Activated naive CD4-positive, alpha-beta T cell treated with Interleukin-2 at 50 U/mL for 16 hours (primary cell): Measurements from ENCODE around the gene SLCO3A1.

Experiments used
- DNase-seq: peaks from one replicate; pipeline ENCODE4 v3.0.0-alpha.2; 2020

Gene SLCO3A1

GRCh38 chr15:92111291-92111690, 257.8 kb downstream of the SLCO3A1 start:
- DNase-seq: no peak

DNA sequence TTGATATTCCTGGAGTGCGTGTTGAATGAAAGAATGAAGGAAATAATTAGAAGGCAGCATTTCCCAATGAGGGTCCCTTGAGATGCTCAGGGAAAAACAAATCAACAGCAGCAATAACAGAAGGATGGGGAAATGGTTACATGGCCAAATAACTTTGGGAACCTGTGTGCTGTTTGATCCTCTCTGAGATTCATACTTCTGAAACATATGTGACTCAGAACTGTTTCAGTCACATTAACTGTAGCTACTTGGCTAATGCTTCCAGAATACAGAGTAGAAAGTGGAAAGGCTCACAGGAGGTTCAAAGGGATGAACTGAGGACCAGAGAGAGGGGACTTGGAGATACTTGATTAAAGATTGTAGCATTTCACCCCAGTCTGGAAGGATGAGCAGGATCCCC, 258.2 kb downstream of the SLCO3A1 start:
- no peak for DNase-seq

- DNase-seq: no peak
Measured at GRCh38 chr15:92112180-92112579, 258.7 kb downstream of the SLCO3A1 start.

GRCh38 chr15:92112711-92113110, 259.2 kb downstream of the SLCO3A1 start:
- DNase-seq: no peak

- DNase-seq: no peak
Measured at GRCh38 chr15:92113832-92114231, 260.3 kb downstream of the SLCO3A1 start.

GRCh38 chr15:92115834-92116233, 262.3 kb downstream of the SLCO3A1 start:
- no peak for DNase-seq

DNA sequence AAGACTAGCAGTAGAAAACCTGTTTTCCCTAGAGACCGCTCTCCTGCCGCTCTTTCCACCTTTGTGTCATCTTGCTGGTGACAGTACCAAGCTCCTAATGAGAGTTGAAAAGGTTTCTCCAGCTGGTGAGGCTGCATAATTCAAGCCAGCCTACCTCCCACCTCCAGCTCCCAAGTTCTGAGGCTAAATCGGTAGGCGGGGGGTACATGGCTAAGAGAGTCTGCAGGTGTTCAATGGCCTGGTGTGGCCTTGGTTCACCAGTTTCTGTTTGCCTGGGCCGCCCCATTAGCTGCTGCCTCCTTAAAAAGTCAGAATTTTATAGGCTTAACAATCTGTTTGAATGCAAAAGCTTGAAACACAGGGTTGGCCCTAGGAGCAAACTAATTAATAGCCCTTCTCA, 262.8 kb downstream of the SLCO3A1 start:
- DNase-seq: no peak

GRCh38 chr15:92117261-92117731, 263.8 kb downstream of the SLCO3A1 start:
- no peak for DNase-seq

DNA sequence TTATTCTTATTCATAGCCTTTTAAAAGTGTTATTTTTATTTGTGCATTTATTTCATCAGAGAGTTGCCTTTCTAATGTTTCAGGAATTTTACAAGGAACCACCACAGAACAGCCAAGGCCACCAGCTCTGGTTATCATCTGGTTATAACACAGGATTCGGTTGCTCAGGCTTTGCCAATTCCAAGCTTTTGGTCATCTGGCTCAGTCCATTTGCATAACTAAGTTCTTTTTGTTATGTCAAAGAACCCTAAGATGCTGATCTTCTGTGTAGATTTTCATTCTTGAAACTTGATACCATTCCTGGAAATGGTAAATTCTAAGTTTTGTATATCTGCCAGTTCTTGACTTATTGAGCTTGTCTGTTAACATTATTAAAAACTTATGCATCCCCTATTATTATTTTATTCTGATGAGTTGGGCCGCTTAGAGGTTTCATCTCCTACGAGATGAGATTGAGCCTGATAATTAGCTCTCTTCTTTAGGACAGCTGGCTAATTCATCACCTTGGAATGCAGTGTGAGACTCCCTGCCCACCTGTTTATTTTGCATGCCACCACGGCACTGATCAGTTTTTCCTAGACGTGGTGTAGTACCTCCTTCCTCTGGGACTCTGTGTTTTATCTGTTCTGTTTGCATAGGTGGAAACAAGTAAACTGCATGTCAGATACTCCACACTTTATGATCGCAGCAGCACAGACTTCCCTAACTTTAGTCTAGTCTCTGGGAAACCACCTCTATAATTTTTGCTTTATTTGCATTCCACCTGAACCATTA, 264.8 kb downstream of the SLCO3A1 start:
- DNase-seq: no peak

- DNase-seq: no peak
Measured at GRCh38 chr15:92118936-92119325, 265.4 kb downstream of the SLCO3A1 start.

- no peak for DNase-seq
Measured at GRCh38 chr15:92120094-92120795, 266.7 kb downstream of the SLCO3A1 start.

- no peak for DNase-seq
Measured at GRCh38 chr15:92121047-92121446, 267.5 kb downstream of the SLCO3A1 start.

- DNase-seq: no peak
Measured at GRCh38 chr15:92122259-92122658, 268.8 kb downstream of the SLCO3A1 start.

GRCh38 chr15:92123962-92124656, 270.6 kb downstream of the SLCO3A1 start:
- no peak for DNase-seq

DNA sequence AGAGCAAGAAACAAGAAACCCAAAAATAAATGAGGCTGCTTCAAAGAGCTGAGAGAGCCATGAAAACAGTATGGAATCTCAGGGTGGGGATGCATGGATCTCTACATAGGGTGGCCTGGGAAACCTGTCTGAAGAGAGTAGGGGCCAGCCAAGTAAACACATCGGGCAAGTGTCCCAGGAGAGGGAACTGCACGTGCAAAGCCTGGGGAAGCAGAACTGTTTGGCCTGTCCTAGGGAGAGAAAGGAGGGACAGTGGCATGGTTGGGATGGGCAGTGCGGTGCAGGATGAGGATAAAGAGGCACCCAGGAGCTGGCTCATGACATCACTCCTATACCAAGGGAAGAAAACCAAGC, 271.1 kb downstream of the SLCO3A1 start:
- no peak for DNase-seq

DNA sequence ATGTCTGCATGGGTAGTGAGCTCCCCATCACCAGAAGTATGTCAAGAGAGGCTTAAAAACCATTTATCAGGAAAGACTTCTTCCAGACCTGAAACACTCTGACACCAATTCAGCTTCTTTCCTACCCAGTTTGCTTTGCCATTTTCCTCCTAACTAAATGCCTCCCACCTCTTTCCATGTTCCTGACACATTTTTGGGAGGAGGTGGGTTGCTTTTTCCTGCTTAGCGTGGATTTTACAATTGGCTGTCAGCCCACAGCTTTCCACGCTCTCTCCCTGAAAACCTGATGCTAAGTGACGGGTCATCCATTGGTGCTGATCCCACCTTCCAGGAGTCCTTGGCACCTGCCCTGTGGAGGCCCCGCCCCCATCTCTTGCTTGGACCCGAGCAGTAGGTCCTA, 275.3 kb downstream of the SLCO3A1 start:
- no peak for DNase-seq

DNA sequence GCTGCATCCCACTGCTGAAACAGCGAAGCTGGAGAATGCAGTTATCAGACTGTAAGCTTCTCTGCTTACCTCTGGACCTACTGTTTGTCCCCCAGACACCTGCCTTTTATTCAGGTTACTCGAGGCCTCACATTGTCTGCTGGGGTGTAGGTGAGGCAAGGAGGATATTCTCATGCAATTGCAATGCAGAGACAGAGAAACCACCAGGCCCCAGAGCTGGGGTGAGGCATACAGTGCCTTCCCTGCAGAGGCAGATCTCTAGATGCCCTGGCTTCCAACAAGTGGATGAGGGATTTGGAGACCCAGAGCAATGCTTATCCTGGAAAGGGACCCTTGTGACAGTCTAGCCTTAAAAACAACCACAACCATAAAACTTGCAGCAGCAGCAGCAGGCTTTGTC, 276.7 kb downstream of the SLCO3A1 start:
- no peak for DNase-seq

DNA sequence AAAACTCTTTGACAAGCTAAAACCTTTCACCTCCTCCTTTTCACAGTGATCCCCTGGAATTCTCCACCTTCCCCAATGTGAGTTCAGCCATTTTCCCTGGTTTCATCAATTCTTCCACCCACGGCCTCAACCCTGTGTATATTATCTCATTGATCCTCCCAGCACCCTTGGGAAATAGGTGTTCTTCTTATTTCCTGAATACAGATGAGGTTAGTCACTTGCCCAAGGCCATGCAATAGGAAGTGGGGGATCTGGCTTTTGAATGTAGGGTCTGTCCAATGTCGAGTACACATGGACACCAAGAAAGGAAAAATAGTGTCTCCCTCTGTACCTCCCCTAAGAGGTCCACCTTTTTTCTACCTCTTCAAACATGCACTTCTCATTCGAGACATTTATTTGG, 277.4 kb downstream of the SLCO3A1 start:
- no peak for DNase-seq

- no peak for DNase-seq
Measured at GRCh38 chr15:92132982-92133755, 279.7 kb downstream of the SLCO3A1 start.

DNA sequence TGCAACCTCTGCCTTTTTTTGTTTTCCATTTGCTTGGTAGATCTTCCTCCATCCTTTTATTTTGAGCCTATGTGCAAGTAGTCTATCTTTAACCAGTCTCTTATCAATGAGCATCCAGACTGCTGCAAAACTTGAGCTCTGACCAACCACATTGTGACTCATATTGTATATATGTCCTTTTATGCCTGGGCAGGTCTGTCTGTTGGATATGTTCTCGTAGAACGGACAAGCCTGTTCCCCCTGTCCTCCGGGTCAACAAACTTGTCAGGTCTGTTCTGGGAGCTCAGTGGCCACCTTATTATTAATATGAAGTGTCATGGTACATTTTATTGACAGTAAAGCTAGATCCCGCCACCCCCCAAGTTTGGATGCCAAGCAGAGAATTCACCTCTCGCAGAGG, 287.3 kb downstream of the SLCO3A1 start:
- DNase-seq: no peak

DNA sequence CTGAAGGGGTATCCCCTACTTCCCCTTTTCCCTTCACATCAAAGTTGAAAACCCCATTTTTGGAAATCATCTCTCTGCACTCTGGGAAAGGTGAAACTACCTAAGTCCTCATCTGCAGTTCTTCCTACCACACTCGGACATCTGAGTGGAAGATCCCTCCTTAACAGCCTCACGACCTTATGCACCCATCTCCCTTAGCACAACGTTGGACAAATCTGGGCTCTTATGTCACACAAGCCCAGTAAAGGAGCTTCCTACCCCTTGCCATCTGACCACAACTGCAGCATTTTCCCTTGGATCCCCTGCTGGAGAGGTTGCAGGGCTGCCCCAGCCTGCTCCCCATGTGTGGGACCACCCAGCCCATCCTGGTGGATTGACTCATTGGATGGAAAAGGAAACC, 288.1 kb downstream of the SLCO3A1 start:
- no peak for DNase-seq

- DNase-seq: no peak
Measured at GRCh38 chr15:92142242-92143232, 289.0 kb downstream of the SLCO3A1 start.
